Amniotic stem cell (primary cell): ENCODE results near the gene C2orf76.

ENCODE experiments used
- DNase-seq: peaks from one replicate; lab custom pipeline; 2025; lab: John Stamatoyannopoulos, UW

The C2orf76 gene

GRCh38 chr2:119263025-119263424 is 103.6 kb downstream of the C2orf76 start:
- DNase-seq: no peak

- no peak for DNase-seq
These were observed 105.0 kb downstream of the C2orf76 start for GRCh38 chr2:119261493-119262225.

GRCh38 chr2:119260646-119261492 is 105.8 kb downstream of the C2orf76 start:
- DNase-seq: no peak

- no peak for DNase-seq
These were observed 107.3 kb downstream of the C2orf76 start for GRCh38 chr2:119259296-119259860.

- no peak for DNase-seq
These were observed 109.4 kb downstream of the C2orf76 start for GRCh38 chr2:119257198-119257597.

- no peak for DNase-seq
These were observed 110.1 kb downstream of the C2orf76 start for GRCh38 chr2:119256582-119256921.

GRCh38 chr2:119255760-119256581 is 110.7 kb downstream of the C2orf76 start:
- peak; percentile 78 for DNase-seq

GRCh38 chr2:119254601-119255080 is 112.0 kb downstream of the C2orf76 start:
- DNase-seq: no peak

- no peak for DNase-seq
These were observed 112.7 kb downstream of the C2orf76 start for GRCh38 chr2:119253760-119254600.

- no peak for DNase-seq
These were observed 113.4 kb downstream of the C2orf76 start for GRCh38 chr2:119253114-119253702.
